A549 (cell line): ENCODE measurements around the gene ETV3L. TPM values are rescaled to one million over a fixed set of nuclear protein-coding genes. Genes with fewer than 3 reads are reported as not detected.

Experiments
- ATAC-seq, 2 experiments: fragments of 200-7000 bp in 1 of 2; fragments of >200 bp in 1 of 2; cut with Nextera tagmentation in 1 of 2; cut with Tn5 transposase in 1 of 2; 3 replicates each; pipeline versions ENCODE4 v1.8.0 to v1.9.1; 2018 to 2020; ENCODE audit warnings: mild to moderate bottlenecking in 1 of 2, moderate library complexity in 1 of 2
- CTCF ChIA-PET: fragments of 300-600 bp; sonication (Branson Sonifier 250); formaldehyde crosslinking; extraction: SDS; loops from one replicate; lab custom pipeline; 2021; ENCODE audit warnings: antibody characterized with exemption, inconsistent platforms; lab: Yijun Ruan, JAX
- POLR2A ChIA-PET: fragments of 350-600 bp; formaldehyde crosslinking; extraction: SDS; loops from one replicate; lab custom pipeline; 2021; ENCODE audit warnings: antibody characterized with exemption, inconsistent platforms; lab: Yijun Ruan, JAX
- DNase-seq, 2 experiments: peaks; one replicate each; pipeline versions ENCODE4 v3.0.0 to v3.0.0-alpha.2; 2011 to 2016; ENCODE audit warnings: low read depth in 1 of 2, low spot score in 1 of 2
- FAIRE-seq: peaks from 2 replicates; lab custom pipeline; 2011; peaks lifted over from hg19 to GRCh38; lab: Jason Lieb, UNC
- H3K27ac ChIP-seq, 2 experiments: fragments of >200 bp; sonication (Bioruptor Twin); formaldehyde crosslinking; 3 replicates each; pipeline ENCODE4 v1.5.1; 2016 to 2017
- H3K4me1 ChIP-seq: fragments of >200 bp; sonication (Bioruptor Twin); formaldehyde crosslinking; 3 replicates; pipeline ENCODE4 v1.6.1; 2016
- H3K4me2 ChIP-seq: fragments of >200 bp; sonication (Bioruptor Twin); formaldehyde crosslinking; 3 replicates; pipeline ENCODE4 v1.6.1; 2016
- H3K4me3 ChIP-seq: fragments of >200 bp; sonication (Bioruptor Twin); formaldehyde crosslinking; 3 replicates; pipeline ENCODE4 v1.5.1; 2016
- H3K9me3 ChIP-seq: fragments of >200 bp; sonication (Bioruptor Twin); formaldehyde crosslinking; 3 replicates; pipeline ENCODE4 v1.6.1; 2016
- ATOH8 ChIP-seq: fragments of 250-450 bp; sonication (Bioruptor Pico); IDR thresholded peaks from 2 replicates; pipeline ENCODE4 v1.5.0; 2020; ENCODE audit warnings: low read depth, mild to moderate bottlenecking, moderate library complexity
- BCL3 ChIP-seq: fragments of >200 bp; sonication (Bioruptor Twin); formaldehyde crosslinking; IDR thresholded peaks from 3 replicates; pipeline ENCODE4 v1.6.1; 2016
- CEBPB ChIP-seq, 2 experiments: fragments of >200 bp in 1 of 2; sonication (Bioruptor Twin) in 1 of 2; formaldehyde crosslinking in 1 of 2; IDR thresholded peaks; 2 replicates each; pipeline ENCODE4 v1.6.1; 2012 to 2016
- CTCF ChIP-seq: fragments of >200 bp; sonication (Bioruptor Twin); formaldehyde crosslinking; IDR thresholded peaks from 3 replicates; pipeline ENCODE4 v1.5.1; 2016
- E2F6 ChIP-seq: IDR thresholded peaks from 2 replicates; pipeline ENCODE4 v1.6.1; 2012; ENCODE audit warnings: low read depth, borderline replicate concordance
- ELK1 ChIP-seq: fragments of 150-350 bp; IDR thresholded peaks from 2 replicates; pipeline ENCODE4 v1.6.1; 2014; ENCODE audit warnings: low read depth, mild to moderate bottlenecking, low read length
- EP300 ChIP-seq, 2 experiments: fragments of >200 bp; sonication (Bioruptor Twin); formaldehyde crosslinking; IDR thresholded peaks; 2 replicates in 1 of 2; 3 replicates in 1 of 2; pipeline ENCODE4 v1.6.1; 2016 to 2017
- HES2 ChIP-seq: fragments of >200 bp; sonication (Bioruptor Twin); formaldehyde crosslinking; IDR thresholded peaks from 2 replicates; pipeline ENCODE4 v1.6.1; 2016
- HOXB13 ChIP-seq: fragments of 250-450 bp; sonication (Bioruptor Pico); IDR thresholded peaks from 2 replicates; pipeline ENCODE4 v1.5.0; 2020; ENCODE audit warnings: low read depth, mild to moderate bottlenecking, moderate library complexity
- JUN ChIP-seq, 2 experiments: fragments of >200 bp; sonication (Bioruptor Twin); formaldehyde crosslinking; IDR thresholded peaks; 2 replicates in 1 of 2; 3 replicates in 1 of 2; pipeline ENCODE4 v1.6.1; 2016 to 2017
- MAFK ChIP-seq: fragments of 450-650 bp; IDR thresholded peaks from 2 replicates; pipeline ENCODE4 v1.6.1; 2014; ENCODE audit not compliant: partially characterized antibody
- RCOR1 ChIP-seq: fragments of 150-350 bp; IDR thresholded peaks from 2 replicates; pipeline ENCODE4 v1.6.1; 2014; ENCODE audit warnings: antibody characterized with exemption, low read length, low read depth
- REST ChIP-seq: fragments of 200-600 bp; sonication (generic); IDR thresholded peaks from 2 replicates; pipeline ENCODE4 v1.6.1; 2016; ENCODE audit warnings: antibody characterized with exemption, mild to moderate bottlenecking, moderate library complexity
- SMC3 ChIP-seq: fragments of >200 bp; sonication (Bioruptor Twin); formaldehyde crosslinking; IDR thresholded peaks from 3 replicates; pipeline ENCODE4 v1.6.1; 2018; ENCODE audit warnings: inconsistent platforms
- USF2 ChIP-seq: fragments of 450-650 bp; IDR thresholded peaks from 2 replicates; pipeline ENCODE4 v1.6.1; 2014; ENCODE audit warnings: antibody characterized with exemption
- ZC3H11A ChIP-seq: fragments of 450-650 bp; IDR thresholded peaks from 2 replicates; pipeline ENCODE4 v1.6.1; 2014; ENCODE audit warnings: antibody characterized with exemption, mild to moderate bottlenecking
- ZNF302 ChIP-seq: fragments of 250-450 bp; sonication (Bioruptor Pico); IDR thresholded peaks from 2 replicates; pipeline ENCODE4 v1.9.0; 2021; ENCODE audit warnings: inconsistent platforms, mild to moderate bottlenecking, moderate library complexity
- WGBS: methylation state at CpG from one replicate; pipeline ENCODE4 v1.1.6; 2017; ENCODE audit errors: missing lambda C conversion rate; 5-methylcytosine and 5-hydroxymethylcytosine counted together
- polyA plus RNA-seq, 4 experiments: library from polyadenylated mRNA; depleted of rRNA in 3 of 4; stranded (reverse); fragments of >200 nt; fragmentation: RNase III in 1 of 4; extraction: RNeasy Plus Mini Kit Qiagen cat#74134 plus additional on column Dnase treatment in 1 of 4; gene quantifications; 2 replicates in 3 of 4; 3 replicates in 1 of 4; pipeline ENCODE4 v1.2.3, GENCODE V29; 2011 to 2017

Gene ETV3L
- polyA plus RNA-seq, 2 of the 4 experiments (the other 2 are of a cell fraction), result not detected

GRCh38 chr1:157080714-157081113, 18.9 kb downstream of the ETV3L start:
- POLR2A ChIA-PET, result no interaction called here
- H3K9me3 ChIP-seq, result no peaks in the 10 kb centered on the region
- TF ChIP-seq ZNF302 (CRISPR knock-in tag), result no peak
- TF ChIP-seq JUN (IDR thresholded peaks at IDR 0.05), result no peak
- no peak for TF ChIP-seq SMC3
- TF ChIP-seq REST, result no peak
- no peak for TF ChIP-seq HOXB13 (CRISPR knock-in tag)
- no peak for TF ChIP-seq CTCF
- no peak for TF ChIP-seq USF2
- no peak for TF ChIP-seq E2F6
- TF ChIP-seq ATOH8 (CRISPR knock-in tag), result no peak
- TF ChIP-seq MAFK, result no peak
- TF ChIP-seq ELK1, result no peak
- TF ChIP-seq RCOR1, result no peak
- TF ChIP-seq CEBPB (IDR thresholded peaks at IDR 0.05), result no peak
- TF ChIP-seq HES2, result no peak
- TF ChIP-seq EP300 (IDR thresholded peaks at IDR 0.05), result no peak
- H3K4me3 ChIP-seq, result no peak overlapping the region
- no peaks in the 10 kb centered on the region for H3K4me1 ChIP-seq
- 50% methylated on average over 10 of the region's 10 CpGs for WGBS
- no peak overlapping the region for H3K27ac ChIP-seq
- no peak overlapping the region for H3K4me2 ChIP-seq
- DNase-seq, result no peak
- ATAC-seq, result no peak
- no peak for FAIRE-seq
- CTCF ChIA-PET, result interaction anchor here (0.8 to 4.6 kb wide), 4 partner anchors 10 to 189 kb away, joined by 4 to 44 read pairs (median 6); no protein-coding TSS in a partner anchor

GRCh38 chr1:157077394-157077793, 22.2 kb downstream of the ETV3L start:
- no peak overlapping the region for H3K4me3 ChIP-seq
- DNase-seq (no peak), ATAC-seq (no peak), FAIRE-seq (no peak)
- WGBS, result 88% methylated on average over 1 of the region's 1 CpG
- TF ChIP-seq BCL3 (no peak), ZC3H11A (no peak)
- no peak overlapping the region for H3K27ac ChIP-seq
- no peaks in the 10 kb centered on the region for H3K9me3 ChIP-seq
- no peak overlapping the region for H3K4me2 ChIP-seq
- ChIA-PET POLR2A (no interaction called here), CTCF (interaction anchor here (0.9 to 2.4 kb wide), 2 partner anchors 13 to 16 kb away, joined by 3 to 7 read pairs; no protein-coding TSS in a partner anchor)
- peaks cover 5% of the 10 kb centered on the region; the same call in 2 of the 3 replicates for H3K4me1 ChIP-seq
